Measurements from ENCODE around the gene ST14.
"Not testable (repeated sequence)": the region's sequence is repeated elsewhere in the genome, so short reads cannot be mapped to it uniquely, and the experiment has no call there.

- TF ChIP-seq, protein P1, sequence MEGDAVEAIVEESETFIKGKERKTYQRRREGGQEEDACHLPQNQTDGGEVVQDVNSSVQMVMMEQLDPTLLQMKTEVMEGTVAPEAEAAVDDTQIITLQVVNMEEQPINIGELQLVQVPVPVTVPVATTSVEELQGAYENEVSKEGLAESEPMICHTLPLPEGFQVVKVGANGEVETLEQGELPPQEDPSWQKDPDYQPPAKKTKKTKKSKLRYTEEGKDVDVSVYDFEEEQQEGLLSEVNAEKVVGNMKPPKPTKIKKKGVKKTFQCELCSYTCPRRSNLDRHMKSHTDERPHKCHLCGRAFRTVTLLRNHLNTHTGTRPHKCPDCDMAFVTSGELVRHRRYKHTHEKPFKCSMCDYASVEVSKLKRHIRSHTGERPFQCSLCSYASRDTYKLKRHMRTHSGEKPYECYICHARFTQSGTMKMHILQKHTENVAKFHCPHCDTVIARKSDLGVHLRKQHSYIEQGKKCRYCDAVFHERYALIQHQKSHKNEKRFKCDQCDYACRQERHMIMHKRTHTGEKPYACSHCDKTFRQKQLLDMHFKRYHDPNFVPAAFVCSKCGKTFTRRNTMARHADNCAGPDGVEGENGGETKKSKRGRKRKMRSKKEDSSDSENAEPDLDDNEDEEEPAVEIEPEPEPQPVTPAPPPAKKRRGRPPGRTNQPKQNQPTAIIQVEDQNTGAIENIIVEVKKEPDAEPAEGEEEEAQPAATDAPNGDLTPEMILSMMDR (IDR thresholded peaks at IDR 0.05) = not testable (repeated sequence)
- TF ChIP-seq ZFX (IDR thresholded peaks at IDR 0.05; ENCODE audit: borderline replicate concordance) = not testable (repeated sequence)
These were observed 90.3 kb downstream of the ST14 start for GRCh38 chr11:130249929-130250328.

Data from 22Rv1 (cell line).